IMR-90 (cell line): ENCODE data around the gene ZNF280C. TPM values are rescaled to one million over a fixed set of nuclear protein-coding genes. Genes with fewer than 3 reads are reported as not detected.

Experiments used
- ATAC-seq: fragments of 200-7000 bp; cut with Tn5 transposase; 2 replicates; pipeline ENCODE4 v1.9.1; 2020; ENCODE audit warnings: low read depth, mild to moderate bottlenecking, moderate library complexity
- BruUV-seq: library from RNA; stranded (reverse); fragments of 400-500 nt; replicated peaks from 2 replicates; lab custom pipeline; 2021; lab: Mats Ljungman, UMichigan
- CTCF ChIA-PET: fragments of 300-600 bp; formaldehyde crosslinking; extraction: SDS; loops from one replicate; lab custom pipeline; 2021; ENCODE audit warnings: antibody characterized with exemption; lab: Yijun Ruan, JAX
- POLR2A ChIA-PET: fragments of 300-600 bp; sonication (Branson Sonifier 250); formaldehyde crosslinking; loops from one replicate; lab custom pipeline; 2022; ENCODE audit warnings: antibody characterized with exemption; ENCODE audit not compliant: unreplicated experiment; lab: Charles Lee
- DNase-seq: peaks from one replicate; pipeline ENCODE4 v3.0.0; 2013
- H2AFZ ChIP-seq: replicated peaks from 2 replicates; pipeline ENCODE3; 2013; ENCODE audit warnings: low read length, mild to moderate bottlenecking; ENCODE audit not compliant: poor library complexity
- H2AK5ac ChIP-seq: 2 replicates; pipeline ENCODE4 v1.6.1; 2013; ENCODE audit warnings: low read depth, low read length, inconsistent platforms
- H2AK9ac ChIP-seq: replicated peaks from 2 replicates; pipeline ENCODE3; 2013; ENCODE audit warnings: mild to moderate bottlenecking, low read depth, low read length, moderate library complexity; ENCODE audit not compliant: poor library complexity
- H2BK120ac ChIP-seq: 2 replicates; pipeline ENCODE4 v1.6.1; 2013; ENCODE audit warnings: low read depth, low read length, inconsistent platforms
- H2BK15ac ChIP-seq: 3 replicates; pipeline ENCODE4 v1.6.1; 2013; ENCODE audit warnings: low read depth, low read length, inconsistent platforms
- H2BK20ac ChIP-seq: 2 replicates; pipeline ENCODE4 v1.6.1; 2013; ENCODE audit warnings: low read depth, mild to moderate bottlenecking, inconsistent platforms, low read length, moderate library complexity
- H2BK5ac ChIP-seq: 2 replicates; pipeline ENCODE4 v1.6.1; 2013; ENCODE audit warnings: mild to moderate bottlenecking, low read depth, low read length, inconsistent platforms; ENCODE audit not compliant: poor library complexity, severe bottlenecking
- H3K14ac ChIP-seq: replicated peaks from 2 replicates; pipeline ENCODE4 v1.6.1; 2013; ENCODE audit warnings: low read depth, low read length, inconsistent platforms
- H3K18ac ChIP-seq: 2 replicates; pipeline ENCODE4 v1.6.1; 2013; ENCODE audit warnings: low read depth, low read length, control low read depth
- H3K23ac ChIP-seq: 2 replicates; pipeline ENCODE4 v1.6.1; 2013; ENCODE audit warnings: low read depth, low read length, inconsistent platforms
- H3K27ac ChIP-seq: 2 replicates; pipeline ENCODE4 v1.5.1; 2013; ENCODE audit warnings: mild to moderate bottlenecking, control low read depth, low read length; ENCODE audit not compliant: insufficient read depth
- H3K27me3 ChIP-seq: 2 replicates; pipeline ENCODE4 v1.6.1; 2013; ENCODE audit warnings: low read length; ENCODE audit not compliant: control insufficient read depth, insufficient read depth
- H3K36me3 ChIP-seq: 2 replicates; pipeline ENCODE4 v1.6.1; 2013; ENCODE audit warnings: low read length, mixed read lengths; ENCODE audit not compliant: control insufficient read depth, insufficient read depth
- H3K4ac ChIP-seq: 2 replicates; pipeline ENCODE4 v1.6.1; 2013; ENCODE audit warnings: low read depth, low read length, inconsistent platforms
- H3K4me1 ChIP-seq: 2 replicates; pipeline ENCODE4 v1.6.1; 2013; ENCODE audit warnings: low read length, mixed read lengths; ENCODE audit not compliant: control insufficient read depth, insufficient read depth
- H3K4me2 ChIP-seq: 2 replicates; pipeline ENCODE4 v1.6.1; 2013; ENCODE audit warnings: low read depth, mild to moderate bottlenecking, control low read depth, low read length, moderate library complexity
- H3K4me3 ChIP-seq: 2 replicates; pipeline ENCODE4 v1.5.1; 2013; ENCODE audit warnings: low read depth, mild to moderate bottlenecking, control low read depth, low read length, moderate library complexity; ENCODE audit not compliant: insufficient read depth
- H3K56ac ChIP-seq: 2 replicates; pipeline ENCODE4 v1.6.1; 2013; ENCODE audit warnings: low read length, inconsistent platforms; ENCODE audit not compliant: insufficient read depth; ENCODE audit errors: extremely low read depth
- H3K79me1 ChIP-seq, 2 experiments: 2 replicates each; pipeline ENCODE4 v1.6.1; 2013; ENCODE audit warnings: low read length in 2 of 2, inconsistent platforms in 1 of 2, low read depth in 1 of 2
- H3K9ac ChIP-seq: 2 replicates; pipeline ENCODE4 v1.6.1; 2013; ENCODE audit warnings: low read depth, low read length, control low read depth
- H3K9me1 ChIP-seq: 2 replicates; pipeline ENCODE4 v1.6.1; 2013; ENCODE audit warnings: low read length, inconsistent platforms; ENCODE audit not compliant: insufficient read depth
- H3K9me3 ChIP-seq: 2 replicates; pipeline ENCODE4 v1.6.1; 2013; ENCODE audit warnings: low read length; ENCODE audit not compliant: control insufficient read depth, insufficient read depth
- H4K20me1 ChIP-seq: 2 replicates; pipeline ENCODE4 v1.6.1; 2013; ENCODE audit warnings: low read length, inconsistent platforms; ENCODE audit not compliant: insufficient read depth
- H4K5ac ChIP-seq: 2 replicates; pipeline ENCODE4 v1.6.1; 2013; ENCODE audit warnings: mild to moderate bottlenecking, low read depth, low read length, control low read depth
- H4K8ac ChIP-seq, 2 experiments: 2 replicates each; pipeline ENCODE4 v1.6.1; 2013; ENCODE audit warnings: low read depth in 2 of 2, low read length in 2 of 2, control low read depth in 1 of 2, inconsistent platforms in 1 of 2
- H4K91ac ChIP-seq: 2 replicates; pipeline ENCODE4 v1.6.1; 2013; ENCODE audit warnings: low read depth, low read length, inconsistent platforms; ENCODE audit not compliant: insufficient read depth
- CEBPB ChIP-seq: IDR thresholded peaks from 2 replicates; pipeline ENCODE4 v1.6.1; 2012; ENCODE audit warnings: low read depth, low read length, improper control_type of control experiment
- ELK1 ChIP-seq: fragments of 150-350 bp; IDR thresholded peaks from 2 replicates; pipeline ENCODE4 v1.6.1; 2016; ENCODE audit warnings: low read depth, mild to moderate bottlenecking, low read length, moderate library complexity, borderline replicate concordance
- FOS ChIP-seq: fragments of 150-350 bp; IDR thresholded peaks from 2 replicates; pipeline ENCODE4 v1.6.1; 2016; ENCODE audit warnings: low read depth, low read length
- MAFK ChIP-seq: IDR thresholded peaks from 2 replicates; pipeline ENCODE4 v1.6.1; 2012; ENCODE audit warnings: low read depth, low read length, improper control_type of control experiment
- MAZ ChIP-seq: IDR thresholded peaks from 2 replicates; pipeline ENCODE4 v1.6.1; 2012; ENCODE audit warnings: low read depth, mild to moderate bottlenecking, low read length, improper control_type of control experiment, moderate library complexity, borderline replicate concordance
- MXI1 ChIP-seq: IDR thresholded peaks from 2 replicates; pipeline ENCODE4 v1.6.1; 2012; ENCODE audit warnings: low read depth, mild to moderate bottlenecking, low read length, moderate library complexity, borderline replicate concordance
- POLR2A ChIP-seq: IDR thresholded peaks from 2 replicates; pipeline ENCODE4 v1.6.1; 2012; ENCODE audit warnings: mild to moderate bottlenecking, low read depth, low read length
- RAD21 ChIP-seq: IDR thresholded peaks from 2 replicates; pipeline ENCODE4 v1.6.1; 2012; ENCODE audit warnings: low read length, improper control_type of control experiment
- RCOR1 ChIP-seq: IDR thresholded peaks from 2 replicates; pipeline ENCODE4 v1.6.1; 2012; ENCODE audit warnings: mild to moderate bottlenecking, low read length, improper control_type of control experiment; ENCODE audit not compliant: insufficient replicate concordance
- SMC3 ChIP-seq: fragments of 150-350 bp; IDR thresholded peaks from 2 replicates; pipeline ENCODE4 v1.6.1; 2016; ENCODE audit warnings: low read depth, mild to moderate bottlenecking, antibody characterized with exemption, low read length, moderate library complexity
- WGBS, 2 experiments: methylation state at CpG; one replicate each; pipeline versions ENCODE4 v1.1.5 to v1.1.7; 2013; ENCODE audit warnings: missing lambda C conversion rate in 2 of 2; ENCODE audit not compliant: insufficient read length in 1 of 2; ENCODE audit errors: extremely low coverage in 2 of 2; 5-methylcytosine and 5-hydroxymethylcytosine counted together
- dilution Hi-C: fragments of 300-500 bp; cut with HindIII; formaldehyde crosslinking; loops from one replicate; pipeline ENCODE4 v1.14.3; 2018; ENCODE audit warnings: low sequenced_read_pairs; ENCODE audit not compliant: unreplicated experiment
- in situ Hi-C: fragments of 300-500 bp; cut with MboI; formaldehyde crosslinking; loops from 3 replicates; pipeline ENCODE4 v1.14.3; 2019; ENCODE audit warnings: low sequenced_read_pairs, inconsistent platforms, mixed read lengths
- intact Hi-C: fragments of 100-400 bp; cut with micrococcal nuclease; formaldehyde crosslinking; loops from 2 replicates; pipeline ENCODE4 v1.10.0; 2022
- polyA plus RNA-seq, 3 experiments: library from polyadenylated mRNA; depleted of rRNA; stranded (reverse); fragments of >200 nt; gene quantifications; 2 replicates each; pipeline ENCODE4 v1.2.3, GENCODE V29; 2012; ENCODE audit warnings: low replicate concordance in 1 of 3
- total RNA-seq: library from RNA; depleted of rRNA; stranded (reverse); fragments of >200 nt; gene quantifications from 2 replicates; pipeline ENCODE4 v1.2.3, GENCODE V29; 2012

Gene ZNF280C
- total and polyA plus RNA-seq, 2 of the 4 experiments (the other 2 are of a cell fraction), result 3.1 to 4.5 TPM

GRCh38 chrX:130260316-130260715, 8.4 kb downstream of the ZNF280C start:
- H3K56ac ChIP-seq, result no peak overlapping the region

More at GRCh38 chrX:130260316-130260715, 8.4 kb downstream of the ZNF280C start:
- Histone ChIP-seq H3K27ac (no peak overlapping the region), H3K79me1 (0 out of 4 replicates have a peak, but pooled peaks cover 0 to 2% of the 10 kb centered on the region in 2 experiments), H3K18ac (no peak overlapping the region), H2AK5ac (no peak overlapping the region), H2AK9ac (no peak overlapping the region), H3K9ac (no peak overlapping the region), H2BK5ac (no peak overlapping the region), H2BK15ac (no peak overlapping the region), H3K9me3 (no peaks in the 10 kb centered on the region), H2AFZ (no peak overlapping the region), H4K5ac (no peak overlapping the region), H3K4ac (no peak overlapping the region), H2BK20ac (no peak overlapping the region), H3K4me1 (no peaks in the 10 kb centered on the region), H3K36me3 (peaks cover 4% of the 10 kb centered on the region), H3K9me1 (no peaks in the 10 kb centered on the region), H3K4me2 (no peak overlapping the region), H4K8ac (no peak overlapping the region), H4K91ac (no peak overlapping the region), H3K23ac (no peak overlapping the region), H4K20me1 (no peaks in the 10 kb centered on the region), H3K27me3 (no peaks in the 10 kb centered on the region), H2BK120ac (no peak overlapping the region), H3K4me3 (no peak overlapping the region), H3K14ac (no peak overlapping the region)
- in situ Hi-C loops, result loop anchor here (25.0 kb wide), 1 partner anchor 652 kb away; the partner anchor contains the start of gene ENOX2
- WGBS, 2 experiments, result no CpG with 5 or more reads among the region's 2 CpGs
- dilution Hi-C loops, result no loop called here
- intact Hi-C loops, result loop anchor here (10.0 kb wide), 1 partner anchor 134 kb away; no protein-coding TSS in a partner anchor
- ChIA-PET POLR2A (no interaction called here), CTCF (no interaction called here)
- TF ChIP-seq FOS, result no peak
- no peak for TF ChIP-seq MAFK
- no peak for TF ChIP-seq POLR2A
- no peak for TF ChIP-seq SMC3
- TF ChIP-seq RAD21, result no peak
- no peak for TF ChIP-seq ELK1
- TF ChIP-seq MXI1, result no peak
- no peak for TF ChIP-seq RCOR1
- no peak for TF ChIP-seq CEBPB
- no peak for TF ChIP-seq MAZ
- ATAC-seq (no peak), DNase-seq (peak; percentile 58)
- BruUV-seq, result no TSS peak
